SU-DHL-6 (cell line): ENCODE results near the gene SNCA.

ENCODE experiments used
- H2AFZ ChIP-seq: fragments of 200-600 bp; sonication (generic); 2 replicates; pipeline ENCODE4 v1.6.1; 2014; ENCODE audit warnings: low read depth, mild to moderate bottlenecking, moderate library complexity, mixed read lengths, antibody characterized with exemption, low read length; ENCODE audit not compliant: severe bottlenecking
- H3F3A ChIP-seq: fragments of 200-600 bp; shearing (Covaris generic); 2 replicates; pipeline ENCODE4 v1.6.0; 2016; ENCODE audit warnings: antibody characterized with exemption, mild to moderate bottlenecking; ENCODE audit not compliant: insufficient read depth
- H3K27ac ChIP-seq: fragments of 200-600 bp; sonication (generic); 2 replicates; pipeline ENCODE4 v1.5.1; 2016; ENCODE audit warnings: low read depth, mild to moderate bottlenecking, low read length, moderate library complexity, mixed read lengths
- H3K27me3 ChIP-seq: fragments of 200-600 bp; sonication (generic), shearing (Covaris generic); 2 replicates; pipeline ENCODE4 v1.6.0; 2014; ENCODE audit warnings: mild to moderate bottlenecking, low read length
- H3K36me3 ChIP-seq: fragments of 200-600 bp; sonication (generic); 2 replicates; pipeline ENCODE4 v1.6.1; 2014; ENCODE audit warnings: mild to moderate bottlenecking, low read length, mixed read lengths
- H3K4me2 ChIP-seq: fragments of 300-600, 200-600 bp; shearing (Covaris generic), sonication (generic); 2 replicates; pipeline ENCODE4 v1.6.0; 2014; ENCODE audit warnings: low read length, low read depth, mild to moderate bottlenecking; ENCODE audit not compliant: poor library complexity, severe bottlenecking
- H3K4me3 ChIP-seq: fragments of 200-600 bp; sonication (generic); 2 replicates; pipeline ENCODE4 v1.5.1; 2014; ENCODE audit warnings: antibody characterized with exemption, low read length, mild to moderate bottlenecking, mixed read lengths; ENCODE audit not compliant: insufficient read depth, poor library complexity, severe bottlenecking
- H3K79me2 ChIP-seq: fragments of 200-600 bp; sonication (generic); 2 replicates; pipeline ENCODE4 v1.6.1; 2014; ENCODE audit warnings: mild to moderate bottlenecking, low read length, moderate library complexity; ENCODE audit not compliant: insufficient read depth
- H3K9ac ChIP-seq: fragments of 200-600 bp; sonication (generic); 2 replicates; pipeline ENCODE4 v1.7.0; 2014; ENCODE audit warnings: mild to moderate bottlenecking, low read length
- H3K9me2 ChIP-seq: fragments of 200-600 bp; sonication (generic); replicated peaks from 2 replicates; pipeline ENCODE4 v1.6.1; 2014; ENCODE audit warnings: low read length; ENCODE audit not compliant: insufficient read depth
- H3K9me3 ChIP-seq: fragments of 200-600 bp; sonication (generic); 2 replicates; pipeline ENCODE4 v1.6.1; 2014; ENCODE audit warnings: low read length, mixed read lengths; ENCODE audit not compliant: insufficient read depth
- H4K20me1 ChIP-seq: fragments of 200-600 bp; sonication (generic); 2 replicates; pipeline ENCODE4 v1.6.1; 2014; ENCODE audit warnings: low read depth, mild to moderate bottlenecking, antibody characterized with exemption, low read length, moderate library complexity, mixed read lengths
- CTCF ChIP-seq: fragments of 200-600 bp; sonication (generic); IDR thresholded peaks from one replicate; pipeline ENCODE4 v1.5.1; 2017; ENCODE audit warnings: antibody characterized with exemption, mild to moderate bottlenecking, low read length, moderate library complexity; ENCODE audit not compliant: insufficient read depth, poor library complexity, severe bottlenecking
- EZH2phosphoT487 ChIP-seq: fragments of 200-600 bp; sonication (generic), shearing (Covaris generic); conservative IDR thresholded peaks from 2 replicates; pipeline ENCODE4 v1.6.1; 2018; ENCODE audit warnings: mild to moderate bottlenecking, antibody characterized with exemption, low read length, moderate library complexity, mixed read lengths

The SNCA gene

GRCh38 chr4:89739311-89739988 lies 97.5 kb downstream of the SNCA start:
- no peaks in the 10 kb centered on the region for H3K36me3 ChIP-seq
- H3K27me3 ChIP-seq = no peaks in the 10 kb centered on the region
- TF ChIP-seq EZH2phosphoT487 (no peak), CTCF (no peak)
- no peak overlapping the region for H3K4me2 ChIP-seq
- H2AFZ ChIP-seq = no peak overlapping the region
- no peaks in the 10 kb centered on the region for H3K9me3 ChIP-seq
- H4K20me1 ChIP-seq = no peaks in the 10 kb centered on the region
- H3K79me2 ChIP-seq = no peaks in the 10 kb centered on the region
- no peak overlapping the region for H3K27ac ChIP-seq
- H3F3A ChIP-seq = no peaks in the 10 kb centered on the region
- H3K4me3 ChIP-seq = no peak overlapping the region
- H3K9ac ChIP-seq = no peak overlapping the region
- H3K9me2 ChIP-seq = no peaks in the 10 kb centered on the region

GRCh38 chr4:89737888-89738287 lies 99.1 kb downstream of the SNCA start:
- H3K79me2 ChIP-seq = no peaks in the 10 kb centered on the region
- H3K27ac ChIP-seq = no peak overlapping the region
- H3F3A ChIP-seq = no peaks in the 10 kb centered on the region
- TF ChIP-seq EZH2phosphoT487 = no peak
- TF ChIP-seq CTCF = no peak
- no peak overlapping the region for H3K9ac ChIP-seq
- H3K36me3 ChIP-seq = no peaks in the 10 kb centered on the region
- no peak overlapping the region for H3K4me3 ChIP-seq
- no peak overlapping the region for H2AFZ ChIP-seq
- H3K27me3 ChIP-seq = no peaks in the 10 kb centered on the region
- no peaks in the 10 kb centered on the region for H3K9me2 ChIP-seq
- H3K4me2 ChIP-seq = no peak overlapping the region
- no peaks in the 10 kb centered on the region for H3K9me3 ChIP-seq
- no peaks in the 10 kb centered on the region for H4K20me1 ChIP-seq

- H3K9me3 ChIP-seq = no peaks in the 10 kb centered on the region
- no peak overlapping the region for H2AFZ ChIP-seq
- no peak overlapping the region for H3K4me2 ChIP-seq
- H4K20me1 ChIP-seq = no peaks in the 10 kb centered on the region
- H3K27ac ChIP-seq = no peak overlapping the region
- H3K4me3 ChIP-seq = no peak overlapping the region
- H3K9ac ChIP-seq = no peak overlapping the region
- TF ChIP-seq EZH2phosphoT487 (no peak), CTCF (no peak)
- no peaks in the 10 kb centered on the region for H3K79me2 ChIP-seq
- no peaks in the 10 kb centered on the region for H3K27me3 ChIP-seq
- no peaks in the 10 kb centered on the region for H3K9me2 ChIP-seq
- H3K36me3 ChIP-seq = no peaks in the 10 kb centered on the region
- no peaks in the 10 kb centered on the region for H3F3A ChIP-seq
Observed at GRCh38 chr4:89733946-89734345, 103.0 kb downstream of the SNCA start.
